Fibroblast of the aortic adventitia (primary cell): ENCODE data around the gene PHKA1. TPM values are rescaled to one million over a fixed set of nuclear protein-coding genes. Genes with fewer than 3 reads are reported as not detected.
A peak's percentile ranks its signal among the peaks of the same experiment; 100 is the strongest.

Experiments
- DNase-seq: peaks from one replicate; pipeline ENCODE4 v3.0.0-alpha.2; 2010; ENCODE audit warnings: low read depth
- H3K4me3 ChIP-seq: 2 replicates; pipeline ENCODE4 v1.5.1; 2011; ENCODE audit warnings: low read depth, mild to moderate bottlenecking, control low read depth, low read length, moderate library complexity
- CTCF ChIP-seq: IDR thresholded peaks from 2 replicates; pipeline ENCODE4 v1.5.1; 2011; ENCODE audit warnings: mild to moderate bottlenecking, low read length, control low read depth, inconsistent platforms; ENCODE audit not compliant: insufficient read depth
- total RNA-seq: library from RNA; depleted of rRNA; stranded (reverse); fragments of >200 nt; gene quantifications from 2 replicates; pipeline ENCODE4 v1.2.3, GENCODE V29; 2012; ENCODE audit warnings: low replicate concordance

The PHKA1 gene
- total RNA-seq, 1 donor: 3.5 TPM

- TF ChIP-seq CTCF: no peak
- peak; percentile 86 for DNase-seq
- peak overlapping the region; percentile 57 for H3K4me3 ChIP-seq
Observed at GRCh38 chrX:72714478-72714916, 391 bp upstream of the PHKA1 start.

GRCh38 chrX:72713130-72713529 lies 976 bp downstream of the PHKA1 start:
- H3K4me3 ChIP-seq: no peak overlapping the region
- TF ChIP-seq CTCF: no peak
- DNase-seq: peak; percentile 2

- H3K4me3 ChIP-seq: no peak overlapping the region
- DNase-seq: no peak
- TF ChIP-seq CTCF: no peak
Observed at GRCh38 chrX:72712094-72712755, 1.9 kb downstream of the PHKA1 start.

- H3K4me3 ChIP-seq: no peak overlapping the region
- TF ChIP-seq CTCF: no peak
- no peak for DNase-seq
Observed at GRCh38 chrX:72705814-72706213, 8.3 kb downstream of the PHKA1 start.

- TF ChIP-seq CTCF: no peak
- DNase-seq: no peak
Observed at GRCh38 chrX:72705111-72705510, 9.0 kb downstream of the PHKA1 start.

GRCh38 chrX:72694170-72694569 lies 19.9 kb downstream of the PHKA1 start:
- DNase-seq: no peak
- TF ChIP-seq CTCF: no peak
- no peak overlapping the region for H3K4me3 ChIP-seq

More at GRCh38 chrX:72705111-72705510, 9.0 kb downstream of the PHKA1 start:
- no peak overlapping the region for H3K4me3 ChIP-seq

- DNase-seq: no peak
- no peak overlapping the region for H3K4me3 ChIP-seq
- TF ChIP-seq CTCF: no peak
Observed at GRCh38 chrX:72693477-72693876, 20.6 kb downstream of the PHKA1 start.
